Caco-2 (cell line): Measurements from ENCODE around the gene CIBAR2. TPM values are rescaled to one million over a fixed set of nuclear protein-coding genes. Genes with fewer than 3 reads are reported as not detected.

Experiments used
- BruUV-seq: library from RNA; stranded (reverse); fragments of 400-500 nt; replicated peaks from 2 replicates; lab custom pipeline; 2021; lab: Mats Ljungman, UMichigan
- CTCF ChIA-PET: fragments of 300-600 bp; sonication (Branson Sonifier 250); formaldehyde crosslinking; loops from one replicate; lab custom pipeline; 2022; ENCODE audit warnings: antibody characterized with exemption; lab: Charles Lee
- POLR2A ChIA-PET: fragments of 300-600 bp; sonication (Branson Sonifier 250); formaldehyde crosslinking; loops from one replicate; lab custom pipeline; 2022; ENCODE audit warnings: antibody characterized with exemption; lab: Charles Lee
- DNase-seq, 2 experiments: peaks; one replicate each; pipeline versions ENCODE4 v3.0.0 to v3.0.0-alpha.2; 2020 to 2022
- H3K27me3 ChIP-seq: replicated peaks from 2 replicates; pipeline ENCODE4 v1.6.0; 2011; ENCODE audit warnings: low read length; ENCODE audit not compliant: control insufficient read depth, insufficient read depth
- H3K36me3 ChIP-seq: 2 replicates; pipeline ENCODE4 v1.5.1; 2011; ENCODE audit warnings: low read length; ENCODE audit not compliant: control insufficient read depth, insufficient read depth
- H3K4me1 ChIP-seq: fragments of 250-450 bp; sonication (Bioruptor Pico); 2 replicates; pipeline ENCODE4 v1.5.1; 2020; ENCODE audit warnings: mild to moderate bottlenecking
- H3K4me3 ChIP-seq: 2 replicates; pipeline ENCODE4 v1.5.1; 2011; ENCODE audit warnings: low read depth, mild to moderate bottlenecking, control low read depth, low read length
- H3K9me3 ChIP-seq: fragments of 250-450 bp; sonication (Bioruptor Pico); 2 replicates; pipeline ENCODE4 v1.5.1; 2020; ENCODE audit warnings: mild to moderate bottlenecking, moderate library complexity
- H3K27ac Mint-ChIP-seq: one replicate; pipeline ENCODE4 v1.8.0; 2022; ENCODE audit warnings: mixed read lengths; ENCODE audit not compliant: unreplicated experiment
- H3K27me3 Mint-ChIP-seq: one replicate; pipeline ENCODE4 v1.8.0; 2022; ENCODE audit warnings: mixed read lengths; ENCODE audit not compliant: insufficient read depth, unreplicated experiment
- H3K36me3 Mint-ChIP-seq: one replicate; pipeline ENCODE4 v1.8.0; 2022; ENCODE audit warnings: mild to moderate bottlenecking, mixed read lengths; ENCODE audit not compliant: insufficient read depth, unreplicated experiment
- H3K4me1 Mint-ChIP-seq: one replicate; pipeline ENCODE4 v1.8.0; 2022; ENCODE audit warnings: low read depth, mixed read lengths; ENCODE audit not compliant: unreplicated experiment
- H3K4me3 Mint-ChIP-seq: one replicate; pipeline ENCODE4 v1.8.0; 2022; ENCODE audit warnings: mild to moderate bottlenecking, moderate library complexity, mixed read lengths; ENCODE audit not compliant: unreplicated experiment
- H3K9me3 Mint-ChIP-seq: one replicate; pipeline ENCODE4 v1.8.0; 2022; ENCODE audit warnings: mixed read lengths; ENCODE audit not compliant: unreplicated experiment
- intact Hi-C: fragments of 100-400 bp; cut with micrococcal nuclease; formaldehyde crosslinking; loops from one replicate; pipeline ENCODE4 v1.10.0; 2022; ENCODE audit not compliant: unreplicated experiment
- total RNA-seq: library from RNA; stranded (reverse); gene quantifications from 2 replicates; pipeline ENCODE4 v1.2.3, GENCODE V29; 2022
- TF ChIP-seq, protein P1 (sequence below), 2 experiments: fragments of 200-600 bp in 1 of 2; IDR thresholded peaks; 1 replicate in 1 of 2; 2 replicates in 1 of 2; pipeline versions ENCODE4 v1.5.1 to v1.8.0; 2011 to 2022; ENCODE audit warnings: antibody characterized with exemption in 1 of 2, control low read depth in 1 of 2, inconsistent platforms in 1 of 2, low read depth in 1 of 2, low read length in 1 of 2, mild to moderate bottlenecking in 1 of 2, moderate library complexity in 1 of 2; ENCODE audit not compliant: insufficient read depth in 1 of 2, severe bottlenecking in 1 of 2, unreplicated experiment in 1 of 2

CIBAR2 gene
- total RNA-seq, 1 experiment from 2014 or later: not detected

DNA sequence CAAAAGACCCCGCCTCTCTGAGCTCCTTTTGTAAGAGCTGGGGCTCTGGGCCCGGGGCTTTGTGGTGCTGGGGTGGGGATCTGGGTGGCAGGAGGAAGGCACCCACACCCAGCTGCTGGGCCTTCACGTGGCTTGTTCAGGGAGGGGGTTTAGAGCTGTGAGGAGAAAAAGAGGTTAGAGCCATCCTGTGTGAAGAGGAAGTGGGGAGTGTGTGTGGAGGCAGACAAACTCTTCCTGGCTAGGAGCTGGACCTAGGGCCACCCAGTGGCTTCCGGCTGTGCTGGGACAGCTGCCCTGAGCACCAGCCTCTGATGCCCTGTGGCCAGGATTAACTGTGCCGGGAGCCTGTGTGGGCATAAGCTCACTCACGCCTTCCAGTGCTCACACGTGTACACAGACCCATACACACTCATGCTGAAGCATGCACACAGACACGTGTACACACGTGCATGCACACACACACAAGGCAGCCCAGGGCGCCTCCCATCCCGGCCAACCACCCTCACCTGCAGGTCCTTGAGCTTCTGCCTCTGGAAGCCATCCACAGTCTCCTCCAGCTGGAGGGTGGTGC lies 7.4 kb downstream of the CIBAR2 start:
- no peak overlapping the region for H3K27ac Mint-ChIP-seq
- TF ChIP-seq, protein P1, sequence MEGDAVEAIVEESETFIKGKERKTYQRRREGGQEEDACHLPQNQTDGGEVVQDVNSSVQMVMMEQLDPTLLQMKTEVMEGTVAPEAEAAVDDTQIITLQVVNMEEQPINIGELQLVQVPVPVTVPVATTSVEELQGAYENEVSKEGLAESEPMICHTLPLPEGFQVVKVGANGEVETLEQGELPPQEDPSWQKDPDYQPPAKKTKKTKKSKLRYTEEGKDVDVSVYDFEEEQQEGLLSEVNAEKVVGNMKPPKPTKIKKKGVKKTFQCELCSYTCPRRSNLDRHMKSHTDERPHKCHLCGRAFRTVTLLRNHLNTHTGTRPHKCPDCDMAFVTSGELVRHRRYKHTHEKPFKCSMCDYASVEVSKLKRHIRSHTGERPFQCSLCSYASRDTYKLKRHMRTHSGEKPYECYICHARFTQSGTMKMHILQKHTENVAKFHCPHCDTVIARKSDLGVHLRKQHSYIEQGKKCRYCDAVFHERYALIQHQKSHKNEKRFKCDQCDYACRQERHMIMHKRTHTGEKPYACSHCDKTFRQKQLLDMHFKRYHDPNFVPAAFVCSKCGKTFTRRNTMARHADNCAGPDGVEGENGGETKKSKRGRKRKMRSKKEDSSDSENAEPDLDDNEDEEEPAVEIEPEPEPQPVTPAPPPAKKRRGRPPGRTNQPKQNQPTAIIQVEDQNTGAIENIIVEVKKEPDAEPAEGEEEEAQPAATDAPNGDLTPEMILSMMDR (IDR thresholded peaks at IDR 0.05; ENCODE audit: insufficient read depth in 1 of 2, low read depth in 1 of 2, low read length in 1 of 2, severe bottlenecking in 1 of 2, unreplicated experiment in 1 of 2): no peak
- Histone ChIP-seq H3K4me3 (no peak overlapping the region), H3K9me3 (no peaks in the 10 kb centered on the region), H3K4me1 (no peaks in the 10 kb centered on the region), H3K27me3 (no peaks in the 10 kb centered on the region), H3K36me3 (no peaks in the 10 kb centered on the region)
- DNase-seq: no peak
- H3K27me3 Mint-ChIP-seq: no peaks in the 10 kb centered on the region
- H3K4me1 Mint-ChIP-seq: no peaks in the 10 kb centered on the region
- BruUV-seq: no TSS peak
- POLR2A ChIA-PET: no interaction called here
- intact Hi-C loops: no loop called here
- no peaks in the 10 kb centered on the region for H3K36me3 Mint-ChIP-seq
- no peak overlapping the region for H3K4me3 Mint-ChIP-seq
- CTCF ChIA-PET: interaction anchor here (1.1 to 1.8 kb wide), 3 partner anchors 10 to 33 kb away, joined by 3 to 9 read pairs (median 4); no protein-coding TSS in a partner anchor
- H3K9me3 Mint-ChIP-seq: no peaks in the 10 kb centered on the region

DNA sequence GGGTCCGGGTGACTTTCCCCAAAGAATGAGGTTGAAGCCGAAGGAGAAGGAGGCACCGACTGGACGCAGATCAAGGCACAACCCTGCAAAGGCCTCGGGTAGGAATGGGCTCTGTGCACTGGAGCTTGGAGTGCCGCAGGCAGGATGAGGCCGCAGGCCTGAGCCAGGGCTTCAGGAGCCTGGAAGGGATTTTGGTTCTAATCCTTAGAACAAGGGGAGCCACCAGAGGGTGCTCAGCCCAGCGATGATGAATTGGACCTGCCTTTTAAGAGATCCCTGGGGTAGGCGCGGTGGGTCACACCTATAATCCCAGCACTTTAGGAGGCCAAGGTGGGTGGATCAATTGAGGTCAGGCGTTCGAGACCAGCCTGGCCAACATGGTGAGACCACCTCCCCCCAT lies 8.1 kb downstream of the CIBAR2 start:
- intact Hi-C loops: no loop called here
- no peak overlapping the region for H3K27ac Mint-ChIP-seq
- H3K27me3 Mint-ChIP-seq: no peaks in the 10 kb centered on the region
- DNase-seq: no peak
- BruUV-seq: no TSS peak
- no peaks in the 10 kb centered on the region for H3K4me1 Mint-ChIP-seq
- ChIA-PET POLR2A (no interaction called here), CTCF (interaction anchor here (0.6 to 1.8 kb wide), 3 partner anchors 11 to 141 kb away, joined by 3 to 9 read pairs (median 3); no protein-coding TSS in a partner anchor)
- TF ChIP-seq, protein P1 (IDR thresholded peaks at IDR 0.05; ENCODE audit: insufficient read depth in 1 of 2, low read depth in 1 of 2, low read length in 1 of 2, severe bottlenecking in 1 of 2, unreplicated experiment in 1 of 2): no peak
- Histone ChIP-seq H3K4me3 (no peak overlapping the region), H3K4me1 (no peaks in the 10 kb centered on the region), H3K9me3 (no peaks in the 10 kb centered on the region), H3K27me3 (no peaks in the 10 kb centered on the region), H3K36me3 (no peaks in the 10 kb centered on the region)
- H3K9me3 Mint-ChIP-seq: no peaks in the 10 kb centered on the region
- no peaks in the 10 kb centered on the region for H3K36me3 Mint-ChIP-seq
- H3K4me3 Mint-ChIP-seq: no peak overlapping the region

DNA sequence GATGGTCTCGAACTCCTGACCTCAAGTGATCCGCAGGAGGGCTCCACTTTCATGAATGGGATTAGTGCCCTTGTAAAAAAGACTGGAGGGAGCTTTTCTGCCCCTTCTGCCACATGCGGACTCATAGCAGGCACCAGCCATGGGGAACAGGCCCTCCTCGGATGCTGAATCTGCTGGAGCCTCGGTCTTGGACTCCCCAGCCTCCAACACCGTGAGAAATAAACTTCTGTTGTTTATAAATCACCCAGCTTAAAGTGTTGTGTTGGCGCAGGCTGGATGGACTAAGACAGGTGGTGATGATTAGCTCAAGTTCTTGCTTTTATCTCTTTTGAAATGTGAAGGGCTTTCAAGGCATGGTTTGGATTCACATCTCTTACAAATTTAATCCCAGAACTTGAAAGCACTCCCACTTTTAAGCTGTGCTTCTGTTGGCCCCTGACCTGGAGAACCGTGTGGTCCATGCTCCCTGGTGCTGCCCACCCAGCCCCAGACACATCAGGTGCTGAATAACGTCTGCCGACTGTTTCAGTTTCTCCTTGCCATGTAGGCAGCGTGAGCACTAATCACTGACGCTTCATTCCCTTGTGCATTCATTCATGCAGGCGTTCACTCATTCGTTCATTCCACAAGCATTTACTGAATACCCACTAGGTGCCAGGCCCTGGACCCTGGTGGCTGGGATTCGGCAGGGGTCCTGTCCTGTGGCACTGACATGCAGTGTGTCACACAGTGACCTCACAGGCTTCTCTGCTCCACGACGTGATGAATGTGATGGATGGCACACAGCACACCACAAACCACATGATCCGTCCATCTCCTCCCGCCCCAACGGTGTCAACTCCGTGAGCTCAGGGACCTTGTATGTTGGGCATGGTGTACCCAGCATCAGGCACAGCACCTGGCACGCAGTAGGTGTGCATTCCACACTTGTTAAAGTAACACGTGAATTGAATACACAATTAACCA lies 8.9 kb downstream of the CIBAR2 start:
- ChIA-PET POLR2A (no interaction called here), CTCF (interaction anchor here (0.6 to 1.8 kb wide), 5 partner anchors 9 to 142 kb away, joined by 3 to 9 read pairs (median 3); partner anchors contain the start of gene CIBAR2)
- H3K4me1 ChIP-seq: no peaks in the 10 kb centered on the region
- Mint-ChIP-seq H3K4me3 (no peak overlapping the region), H3K4me1 (no peaks in the 10 kb centered on the region), H3K27ac (no peak overlapping the region), H3K27me3 (no peaks in the 10 kb centered on the region), H3K36me3 (no peaks in the 10 kb centered on the region), H3K9me3 (no peaks in the 10 kb centered on the region)
- H3K9me3 ChIP-seq: no peaks in the 10 kb centered on the region
- H3K27me3 ChIP-seq: no peaks in the 10 kb centered on the region
- H3K4me3 ChIP-seq: no peak overlapping the region
- no TSS peak for BruUV-seq
- no peak for DNase-seq
- intact Hi-C loops: no loop called here
- TF ChIP-seq, protein P1 (IDR thresholded peaks at IDR 0.05; ENCODE audit: insufficient read depth in 1 of 2, low read depth in 1 of 2, low read length in 1 of 2, severe bottlenecking in 1 of 2, unreplicated experiment in 1 of 2): no peak
- H3K36me3 ChIP-seq: no peaks in the 10 kb centered on the region
